B cell (primary cell): ENCODE data around the gene IQCH. TPM values are rescaled to one million over a fixed set of nuclear protein-coding genes. Genes with fewer than 3 reads are reported as not detected.

Source experiments
- ATAC-seq: fragments of 200-7000 bp; cut with Tn5 transposase; one replicate; pipeline ENCODE4 v1.10.0; 2021; ENCODE audit warnings: low read depth, mild to moderate bottlenecking, moderate number of reproducible peaks, moderate library complexity
- CTCF ChIA-PET: fragments of 350-600 bp; sonication (Branson Sonifier 250); formaldehyde crosslinking; loops from one replicate; lab custom pipeline; 2021; ENCODE audit warnings: antibody characterized with exemption, inconsistent platforms; lab: Charles Lee
- POLR2A ChIA-PET: fragments of 350-600 bp; sonication (Branson Sonifier 250); formaldehyde crosslinking; loops from one replicate; lab custom pipeline; 2021; ENCODE audit warnings: antibody characterized with exemption; lab: Charles Lee
- DNase-seq: peaks from one replicate; pipeline ENCODE4 v3.0.0; 2013
- H2AFZ ChIP-seq: 2 replicates; pipeline ENCODE4 v1.6.1; 2012; ENCODE audit warnings: mild to moderate bottlenecking, low read depth, low read length; ENCODE audit not compliant: insufficient read depth, poor library complexity, severe bottlenecking
- H3K27ac ChIP-seq, 2 donors: 1 replicate in 1 of 2; 2 replicates in 1 of 2; pipeline ENCODE4 v1.5.1; 2012 to 2013; ENCODE audit warnings: low read length in 2 of 2, mild to moderate bottlenecking in 2 of 2, moderate library complexity in 1 of 2
- H3K27me3 ChIP-seq, 4 experiments: fragments of 200-600 bp in 1 of 4; sonication (generic) in 1 of 4; replicated peaks in 1 of 4; 1 replicate in 2 of 4; 2 replicates in 2 of 4; pipeline versions ENCODE4 v1.6.1 to v1.7.0; 2013 to 2016; ENCODE audit warnings: low read length in 3 of 4, mild to moderate bottlenecking in 2 of 4, mixed read lengths in 1 of 4, moderate library complexity in 1 of 4; ENCODE audit not compliant: insufficient read depth in 4 of 4, control insufficient read depth in 3 of 4; ENCODE audit errors: control extremely low read depth in 1 of 4
- H3K36me3 ChIP-seq, 2 experiments: replicated peaks in 1 of 2; 1 replicate in 1 of 2; 2 replicates in 1 of 2; pipeline versions ENCODE4 v1.6.1 to v1.7.1; 2013; ENCODE audit warnings: low read length in 1 of 2; ENCODE audit not compliant: insufficient read depth in 2 of 2, control insufficient read depth in 1 of 2; ENCODE audit errors: control extremely low read depth in 1 of 2, extremely low read depth in 1 of 2
- H3K4me1 ChIP-seq, 2 donors: fragments of 200-600 bp in 1 of 2; sonication (generic) in 1 of 2; 1 replicate in 1 of 2; 2 replicates in 1 of 2; pipeline versions ENCODE4 v1.5.1 to v1.6.1; 2013 to 2017; ENCODE audit warnings: low read length in 2 of 2; ENCODE audit not compliant: control insufficient read depth in 2 of 2, insufficient read depth in 2 of 2
- H3K4me2 ChIP-seq: replicated peaks from 2 replicates; pipeline ENCODE3; 2012; ENCODE audit warnings: mild to moderate bottlenecking, low read depth, low read length; ENCODE audit not compliant: poor library complexity, severe bottlenecking
- H3K4me3 ChIP-seq, 5 experiments: fragments of 200-600 bp in 1 of 5; sonication (generic) in 1 of 5; 1 replicate in 3 of 5; 2 replicates in 2 of 5; pipeline versions ENCODE4 v1.5.1 to v1.7.0; 2011 to 2016; ENCODE audit warnings: low read length in 4 of 5, mild to moderate bottlenecking in 4 of 5, low read depth in 2 of 5, control low read depth in 1 of 5, moderate library complexity in 1 of 5; ENCODE audit not compliant: insufficient read depth in 1 of 5; ENCODE audit errors: control extremely low read depth in 1 of 5, extremely low read depth in 1 of 5
- H3K79me2 ChIP-seq: fragments of 200-600 bp; sonication (generic); one replicate; pipeline ENCODE4 v1.6.0; 2016; ENCODE audit warnings: low read length; ENCODE audit not compliant: control insufficient read depth, insufficient read depth
- H3K9ac ChIP-seq: fragments of 200-600 bp; sonication (generic); 2 replicates; pipeline ENCODE4 v1.6.1; 2017; ENCODE audit warnings: mild to moderate bottlenecking, low read length, moderate library complexity
- H3K9me3 ChIP-seq, 3 donors: one replicate each; pipeline versions ENCODE4 v1.6.1 to v1.7.1; 2013; ENCODE audit warnings: low read length in 2 of 3; ENCODE audit not compliant: control insufficient read depth in 2 of 3, insufficient read depth in 1 of 3; ENCODE audit errors: control extremely low read depth in 1 of 3
- H4K20me1 ChIP-seq: 2 replicates; pipeline ENCODE4 v1.6.0; 2012; ENCODE audit warnings: mild to moderate bottlenecking, low read length; ENCODE audit not compliant: insufficient read depth, control insufficient read depth, poor library complexity, severe bottlenecking
- H3K27ac Mint-ChIP-seq: one replicate; pipeline ENCODE4 v1.8.0; 2021; ENCODE audit warnings: mixed read lengths
- H3K27me3 Mint-ChIP-seq: one replicate; pipeline ENCODE4 v1.8.0; 2021; ENCODE audit warnings: mixed read lengths
- H3K4me1 Mint-ChIP-seq: one replicate; pipeline ENCODE4 v1.8.0; 2021; ENCODE audit warnings: mixed read lengths
- H3K4me3 Mint-ChIP-seq: one replicate; pipeline ENCODE4 v1.8.0; 2021; ENCODE audit warnings: mixed read lengths
- H3K9me3 Mint-ChIP-seq: one replicate; pipeline ENCODE4 v1.8.0; 2022; ENCODE audit warnings: mixed read lengths; ENCODE audit not compliant: insufficient read depth
- CTCF ChIP-seq: fragments of 200-600 bp; IDR thresholded peaks from one replicate; pipeline ENCODE4 v1.8.0; 2022; ENCODE audit warnings: antibody characterized with exemption, mild to moderate bottlenecking
- EZH2 ChIP-seq: IDR thresholded peaks from 2 replicates; pipeline ENCODE4 v1.6.1; 2012; ENCODE audit warnings: borderline replicate concordance, low read depth, mild to moderate bottlenecking, moderate library complexity, low read length; ENCODE audit not compliant: insufficient read depth, poor library complexity, severe bottlenecking
- WGBS: methylation state at CpG from one replicate; pipeline ENCODE4 v1.1.5; 2013; ENCODE audit warnings: missing lambda C conversion rate; ENCODE audit not compliant: insufficient coverage; 5-methylcytosine and 5-hydroxymethylcytosine counted together
- intact Hi-C: fragments of 100-400 bp; cut with micrococcal nuclease; formaldehyde crosslinking; loops from one replicate; pipeline ENCODE4 v1.10.0; 2022
- polyA plus RNA-seq: library from polyadenylated mRNA; depleted of rRNA; stranded (reverse); fragments of >200 nt; gene quantifications from 2 replicates; pipeline ENCODE4 v1.2.3, GENCODE V29; 2012
- total RNA-seq, 2 donors: library from RNA; stranded (reverse); fragments of 120-200 nt in 1 of 2; gene quantifications; 1 replicate in 1 of 2; 2 replicates in 1 of 2; pipeline versions ENCODE4 v1.2.3 to v1.2.4, GENCODE V29; 2013 to 2022

Gene IQCH
- total and polyA plus RNA-seq, 2 donors (not counting 1 experiment from before 2014, with no cell fraction given), result 1.6 TPM; not detected in 1

GRCh38 chr15:67383899-67384298, 129.3 kb downstream of the IQCH start:
- no peak overlapping the region for H3K27ac ChIP-seq
- H3K27ac Mint-ChIP-seq, result no peak overlapping the region
- no peaks in the 10 kb centered on the region for H3K9me3 ChIP-seq
- no peaks in the 10 kb centered on the region for H3K36me3 ChIP-seq
- peaks cover 15% of the 10 kb centered on the region for H3K27me3 Mint-ChIP-seq
- POLR2A ChIA-PET, result no interaction called here
- H3K4me3 ChIP-seq, result no peak overlapping the region
- H4K20me1 ChIP-seq, result no peaks in the 10 kb centered on the region
- no peak overlapping the region for H3K9ac ChIP-seq
- intact Hi-C loops, result no loop called here
- no peaks in the 10 kb centered on the region for H3K9me3 Mint-ChIP-seq
- no peak overlapping the region for H3K4me3 Mint-ChIP-seq
- H3K27me3 ChIP-seq, result no peaks in the 10 kb centered on the region
- DNase-seq (no peak), ATAC-seq (no peak)
- no peaks in the 10 kb centered on the region for H3K4me1 Mint-ChIP-seq
- no peak overlapping the region for H3K4me2 ChIP-seq
- H3K79me2 ChIP-seq, result no peaks in the 10 kb centered on the region
- TF ChIP-seq EZH2, result no peak
- TF ChIP-seq CTCF, result no peak
- 100% methylated on average over 1 of the region's 1 CpG for WGBS
- no peak overlapping the region for H2AFZ ChIP-seq
- no peaks in the 10 kb centered on the region for H3K4me1 ChIP-seq
- CTCF ChIA-PET, result no interaction called here

- no peaks in the 10 kb centered on the region for H3K9me3 ChIP-seq
- H3K4me3 Mint-ChIP-seq, result no peak overlapping the region
- H3K9me3 Mint-ChIP-seq, result no peaks in the 10 kb centered on the region
- CTCF ChIA-PET, result no interaction called here
- no peak for DNase-seq
- H3K36me3 ChIP-seq, result no peaks in the 10 kb centered on the region
- no peaks in the 10 kb centered on the region for H4K20me1 ChIP-seq
- H3K4me3 ChIP-seq, result no peak overlapping the region
- no peak overlapping the region for H3K4me2 ChIP-seq
- intact Hi-C loops, result no loop called here
- H3K4me1 Mint-ChIP-seq, result no peaks in the 10 kb centered on the region
- no peak overlapping the region for H3K27ac ChIP-seq
- no peaks in the 10 kb centered on the region for H3K27me3 ChIP-seq
- H2AFZ ChIP-seq, result no peak overlapping the region
- ATAC-seq, result no peak
- no peaks in the 10 kb centered on the region for H3K4me1 ChIP-seq
- peaks cover 15% of the 10 kb centered on the region for H3K27me3 Mint-ChIP-seq
- TF ChIP-seq EZH2, result no peak
- no peak for TF ChIP-seq CTCF
- 95% methylated on average over 3 of the region's 4 CpGs for WGBS
- POLR2A ChIA-PET, result no interaction called here
- no peaks in the 10 kb centered on the region for H3K79me2 ChIP-seq
- no peak overlapping the region for H3K9ac ChIP-seq
- H3K27ac Mint-ChIP-seq, result no peak overlapping the region
Observed at GRCh38 chr15:67384761-67385160, 130.2 kb downstream of the IQCH start.
